CD4-positive, alpha-beta T cell treated with Interleukin-2 at 100 ng/mL for 4 hours (primary cell): Measurements from ENCODE around the gene KLHDC10.
"Not testable (repeated sequence)": the region's sequence is repeated elsewhere in the genome, so short reads cannot be mapped to it uniquely, and the experiment has no call there.

Experiments used
- DNase-seq: peaks from one replicate; pipeline ENCODE4 v3.0.0-alpha.2; 2020; ENCODE audit warnings: low spot score

KLHDC10 gene

GRCh38 chr7:130141884-130142653 lies 71.7 kb downstream of the KLHDC10 start:
- no peak for DNase-seq

- no peak for DNase-seq
These were observed 72.5 kb downstream of the KLHDC10 start for GRCh38 chr7:130142654-130143333.

DNA sequence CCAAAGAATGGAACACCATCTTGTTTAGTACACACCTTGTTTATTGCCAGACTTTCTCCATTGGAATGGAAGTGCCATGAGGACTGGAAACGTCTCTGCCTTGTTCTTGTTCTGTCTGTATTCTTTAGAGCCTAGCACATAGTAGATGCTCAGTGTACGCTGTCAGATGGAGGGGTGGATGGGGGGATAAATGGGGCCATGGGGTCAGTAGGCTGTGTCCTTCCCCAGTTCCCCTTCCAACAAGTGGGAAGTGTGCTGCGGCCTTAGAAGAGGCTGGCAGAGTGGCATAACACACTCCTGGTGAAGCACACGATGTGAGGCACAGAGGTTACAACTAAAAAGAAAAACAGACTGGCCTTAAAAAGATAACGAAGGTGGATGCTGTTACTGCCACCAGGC lies 73.0 kb downstream of the KLHDC10 start:
- DNase-seq: no peak

- no peak for DNase-seq
These were observed 73.6 kb downstream of the KLHDC10 start for GRCh38 chr7:130143986-130144311.

- no peak for DNase-seq
These were observed 74.2 kb downstream of the KLHDC10 start for GRCh38 chr7:130144312-130145171.

GRCh38 chr7:130145424-130146100 lies 75.2 kb downstream of the KLHDC10 start:
- DNase-seq: peak; percentile 4

DNA sequence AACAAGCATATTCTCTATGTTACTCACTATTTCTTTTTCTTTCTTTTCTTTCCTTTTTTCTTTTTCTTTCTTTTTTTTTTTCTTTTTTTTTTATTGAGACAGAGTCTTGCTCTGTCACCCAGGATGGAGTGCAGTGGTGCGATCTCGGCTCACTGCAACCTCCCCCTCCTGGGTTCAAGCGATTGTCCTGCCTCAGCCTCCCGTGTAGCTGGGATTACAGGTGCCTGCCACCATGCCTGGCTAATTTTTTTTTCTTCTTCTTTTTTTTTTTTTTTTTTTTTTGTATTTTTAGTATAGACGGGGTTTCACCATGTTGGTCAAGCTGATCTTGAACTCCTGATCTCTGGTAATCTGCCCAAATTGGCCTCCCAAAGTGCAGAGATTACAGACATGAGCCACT lies 75.8 kb downstream of the KLHDC10 start:
- DNase-seq: not testable (repeated sequence)

- no peak for DNase-seq
These were observed 76.5 kb downstream of the KLHDC10 start for GRCh38 chr7:130146693-130147405.

DNA sequence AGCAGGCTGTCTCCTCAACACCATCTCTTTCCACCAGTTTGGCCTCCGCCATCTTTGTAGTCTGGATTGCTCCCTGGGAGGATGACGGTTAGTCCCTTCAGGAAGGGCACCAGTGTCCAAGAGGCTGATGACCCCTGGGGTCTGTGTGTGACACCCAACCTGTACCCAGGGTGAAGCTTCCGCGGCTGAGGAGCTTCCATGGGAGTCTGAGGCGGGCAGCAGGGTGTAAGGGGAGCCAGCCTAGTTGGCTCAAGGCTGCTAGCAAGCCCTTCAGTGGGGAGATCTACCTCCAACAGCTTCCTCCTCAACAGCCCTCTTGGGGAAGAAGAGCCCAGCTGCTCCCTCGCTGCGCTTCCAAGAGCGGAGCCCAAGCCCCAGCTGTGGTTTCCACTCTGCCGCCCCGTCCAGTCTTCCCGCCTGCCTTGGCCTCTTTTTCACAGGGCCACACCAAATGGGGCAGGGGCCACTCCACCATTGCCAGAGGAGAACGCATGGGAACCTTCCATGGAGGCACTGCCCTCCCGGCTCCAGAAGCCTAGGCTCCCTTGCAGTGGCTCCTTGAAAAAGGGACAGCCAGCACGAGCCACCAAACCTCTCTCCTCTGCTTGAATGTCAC lies 77.5 kb downstream of the KLHDC10 start:
- no peak for DNase-seq

DNA sequence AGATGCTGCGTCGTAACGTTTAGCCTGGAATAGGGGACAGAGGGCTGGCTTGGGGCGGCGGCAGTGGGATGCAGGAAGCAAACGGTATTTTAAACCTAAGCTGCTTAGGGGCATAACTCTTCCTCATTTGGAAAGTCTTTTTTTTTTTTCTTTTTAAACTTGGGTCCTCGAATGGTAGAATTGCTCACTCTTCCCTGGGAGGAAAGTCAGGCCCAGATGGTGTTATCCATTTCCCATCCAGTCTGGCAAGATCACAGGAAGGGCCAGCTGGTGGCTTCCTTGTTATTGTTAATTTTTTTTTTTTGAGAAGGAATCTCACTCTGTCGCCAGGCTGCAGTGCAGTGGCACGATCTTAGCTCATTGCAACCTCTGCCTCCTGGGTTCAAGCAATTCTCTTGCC lies 78.2 kb downstream of the KLHDC10 start:
- no peak for DNase-seq

GRCh38 chr7:130149281-130150139 lies 79.2 kb downstream of the KLHDC10 start:
- DNase-seq: no peak

- DNase-seq: no peak
These were observed 80.3 kb downstream of the KLHDC10 start for GRCh38 chr7:130150587-130150986.

- peak; percentile 37 for DNase-seq
These were observed 81.5 kb downstream of the KLHDC10 start for GRCh38 chr7:130151591-130152492.

DNA sequence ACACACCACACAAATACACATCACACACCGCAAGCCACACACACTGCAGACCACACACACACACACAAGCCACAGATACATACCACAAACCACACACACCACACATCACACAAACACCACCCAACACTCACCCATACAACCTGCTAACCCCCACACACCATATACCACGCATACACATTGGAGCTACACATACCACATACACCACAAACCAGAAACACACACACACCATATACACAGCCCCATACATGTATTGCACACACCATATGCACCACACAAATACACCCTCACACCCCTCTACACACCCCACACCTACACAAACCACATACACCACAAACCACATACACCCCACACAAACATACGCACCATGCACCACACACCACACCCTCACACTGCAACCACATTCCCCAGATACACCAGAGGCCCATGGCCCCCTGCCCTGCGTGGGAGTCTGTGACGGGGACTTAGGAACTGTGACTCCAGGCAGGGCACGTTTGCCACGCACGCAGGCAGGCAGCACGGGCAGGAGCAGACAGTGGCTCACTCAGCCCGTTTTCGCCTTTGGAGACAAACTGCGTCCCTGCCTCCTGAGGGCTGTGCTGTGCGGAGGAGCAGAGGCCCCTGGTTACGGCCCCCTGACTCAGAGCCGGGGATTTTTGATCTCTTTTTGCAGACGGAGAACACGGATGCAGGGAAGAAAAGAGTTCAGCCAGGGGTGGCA lies 82.3 kb downstream of the KLHDC10 start:
- no peak for DNase-seq

GRCh38 chr7:130153211-130153908 lies 83.0 kb downstream of the KLHDC10 start:
- DNase-seq: no peak

DNA sequence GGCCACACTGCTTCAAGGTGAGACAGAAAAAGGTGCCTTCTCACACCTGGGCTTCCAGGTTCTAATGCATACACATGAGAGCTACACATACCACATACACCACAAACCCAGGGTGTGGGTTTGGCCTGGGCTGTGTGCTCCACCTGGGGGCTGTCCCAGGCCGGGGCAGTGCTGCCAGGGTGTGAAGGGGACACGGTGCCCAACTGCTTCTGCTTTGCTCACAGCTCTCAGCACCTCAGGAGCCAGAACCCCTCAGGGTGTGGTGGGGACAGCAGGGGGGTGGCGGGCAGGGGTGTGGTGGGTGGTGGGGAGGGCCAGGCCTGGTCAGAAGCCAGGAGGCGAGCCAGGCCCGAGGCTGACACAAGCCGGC lies 83.8 kb downstream of the KLHDC10 start:
- no peak for DNase-seq

DNA sequence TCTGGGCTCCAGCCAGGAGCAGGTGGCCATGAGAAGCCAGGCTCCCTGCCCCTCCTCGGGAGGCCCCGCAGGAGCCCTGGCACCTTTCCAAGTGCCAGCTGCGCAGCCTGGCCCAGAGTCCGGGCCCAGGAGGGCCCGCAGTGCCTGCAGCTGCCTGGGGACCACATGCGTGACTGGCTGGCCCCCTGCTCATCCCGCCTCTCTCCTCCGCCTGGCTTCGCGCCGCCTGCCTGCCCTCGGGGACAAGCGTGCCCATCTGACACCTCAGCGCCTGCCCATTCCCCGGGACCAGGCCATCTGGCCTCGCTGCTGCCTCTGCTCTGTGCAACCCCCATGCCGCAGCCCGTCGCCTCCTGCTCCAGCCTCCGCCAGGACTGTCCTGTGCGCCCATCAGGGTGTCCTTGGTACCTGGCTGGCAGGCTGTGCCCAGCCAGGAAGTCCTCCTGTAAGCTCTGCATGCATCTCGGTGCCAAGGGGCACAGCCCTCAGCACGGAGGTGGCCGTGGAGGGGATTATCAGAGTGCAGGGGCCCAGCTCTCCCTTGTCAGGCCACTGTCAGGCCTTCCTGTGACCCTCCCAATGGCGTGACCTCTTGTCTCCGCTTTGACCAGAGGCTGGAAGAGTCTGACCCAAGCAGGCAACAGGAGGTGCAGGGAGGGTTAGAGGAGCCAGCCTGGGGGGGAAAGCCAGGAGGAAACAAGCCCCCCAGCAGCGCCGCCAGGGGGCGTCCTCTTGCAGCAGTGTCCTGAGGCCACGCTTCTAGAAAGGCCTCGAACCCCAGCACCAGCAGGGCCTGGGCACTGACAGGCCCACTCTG lies 84.4 kb downstream of the KLHDC10 start:
- DNase-seq: no peak
